Fibroblast of villous mesenchyme (primary cell): ENCODE data around the gene NMT1. TPM values are rescaled to one million over a fixed set of nuclear protein-coding genes. Genes with fewer than 3 reads are reported as not detected.

ENCODE experiments used
- DNase-seq: peaks from one replicate; pipeline ENCODE4 v3.0.0-alpha.2; 2010; ENCODE audit warnings: low read depth
- H3K4me3 ChIP-seq: 2 replicates; pipeline ENCODE4 v1.5.1; 2011; ENCODE audit warnings: low read depth, mild to moderate bottlenecking, low read length
- small RNA-seq: library from RNA; depleted of rRNA; stranded (forward); fragments of <200 nt; gene quantifications from one replicate; pipeline ENCODE3, GENCODE V24; 2012
- total RNA-seq: library from RNA; depleted of rRNA; stranded (reverse); fragments of >200 nt; gene quantifications from 2 replicates; pipeline ENCODE4 v1.2.3, GENCODE V29; 2012
- TF ChIP-seq, protein P1 (sequence below): IDR thresholded peaks from 2 replicates; pipeline ENCODE4 v1.5.1; 2012; ENCODE audit warnings: low read depth, mild to moderate bottlenecking, low read length; ENCODE audit not compliant: insufficient read depth

Gene NMT1
- total RNA-seq, 1 donor: 78.2 TPM

DNA sequence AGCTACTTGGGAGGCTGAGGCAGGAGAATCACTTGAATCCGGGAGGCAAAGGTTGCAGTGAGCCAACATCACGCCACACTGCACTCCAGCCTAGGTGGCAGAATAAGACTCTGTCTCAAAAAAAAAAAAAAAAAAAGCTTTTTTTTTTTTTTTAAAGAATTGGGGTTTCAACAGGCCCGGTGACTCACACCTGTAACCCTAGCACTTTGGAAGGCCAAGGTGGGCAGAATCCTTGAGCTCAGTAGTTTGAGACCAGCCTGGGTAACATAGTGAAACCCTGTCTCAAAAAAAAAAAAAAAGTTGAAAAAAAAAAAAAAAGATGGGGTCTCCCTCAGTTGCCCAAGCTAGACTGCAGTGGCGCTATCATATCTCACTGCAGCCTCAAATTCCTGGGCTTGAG, 93.9 kb downstream of the NMT1 start:
- TF ChIP-seq, protein P1, sequence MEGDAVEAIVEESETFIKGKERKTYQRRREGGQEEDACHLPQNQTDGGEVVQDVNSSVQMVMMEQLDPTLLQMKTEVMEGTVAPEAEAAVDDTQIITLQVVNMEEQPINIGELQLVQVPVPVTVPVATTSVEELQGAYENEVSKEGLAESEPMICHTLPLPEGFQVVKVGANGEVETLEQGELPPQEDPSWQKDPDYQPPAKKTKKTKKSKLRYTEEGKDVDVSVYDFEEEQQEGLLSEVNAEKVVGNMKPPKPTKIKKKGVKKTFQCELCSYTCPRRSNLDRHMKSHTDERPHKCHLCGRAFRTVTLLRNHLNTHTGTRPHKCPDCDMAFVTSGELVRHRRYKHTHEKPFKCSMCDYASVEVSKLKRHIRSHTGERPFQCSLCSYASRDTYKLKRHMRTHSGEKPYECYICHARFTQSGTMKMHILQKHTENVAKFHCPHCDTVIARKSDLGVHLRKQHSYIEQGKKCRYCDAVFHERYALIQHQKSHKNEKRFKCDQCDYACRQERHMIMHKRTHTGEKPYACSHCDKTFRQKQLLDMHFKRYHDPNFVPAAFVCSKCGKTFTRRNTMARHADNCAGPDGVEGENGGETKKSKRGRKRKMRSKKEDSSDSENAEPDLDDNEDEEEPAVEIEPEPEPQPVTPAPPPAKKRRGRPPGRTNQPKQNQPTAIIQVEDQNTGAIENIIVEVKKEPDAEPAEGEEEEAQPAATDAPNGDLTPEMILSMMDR: no peak
- no peak for DNase-seq
- no peak overlapping the region for H3K4me3 ChIP-seq

DNA sequence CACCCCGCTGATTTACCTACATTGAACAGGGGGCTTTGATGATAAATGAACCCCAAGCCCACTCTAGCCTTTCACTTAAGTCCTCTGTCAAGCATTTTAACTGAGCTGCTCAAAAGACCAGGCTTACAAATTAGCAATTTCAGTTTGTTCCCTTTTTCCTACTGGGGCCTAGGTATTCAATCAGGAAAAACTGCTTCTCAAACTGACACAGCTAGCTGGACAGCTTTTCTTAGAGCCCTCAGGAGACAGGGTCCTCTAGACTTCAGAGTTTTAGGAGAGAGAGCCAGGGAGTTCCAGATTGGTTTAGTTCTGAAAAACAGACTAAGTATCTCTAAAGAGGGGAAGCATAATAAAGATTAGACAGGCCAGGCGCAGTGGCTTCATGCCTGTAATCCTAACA, 94.4 kb downstream of the NMT1 start:
- no peak overlapping the region for H3K4me3 ChIP-seq
- DNase-seq: no peak
- TF ChIP-seq, protein P1: no peak

DNA sequence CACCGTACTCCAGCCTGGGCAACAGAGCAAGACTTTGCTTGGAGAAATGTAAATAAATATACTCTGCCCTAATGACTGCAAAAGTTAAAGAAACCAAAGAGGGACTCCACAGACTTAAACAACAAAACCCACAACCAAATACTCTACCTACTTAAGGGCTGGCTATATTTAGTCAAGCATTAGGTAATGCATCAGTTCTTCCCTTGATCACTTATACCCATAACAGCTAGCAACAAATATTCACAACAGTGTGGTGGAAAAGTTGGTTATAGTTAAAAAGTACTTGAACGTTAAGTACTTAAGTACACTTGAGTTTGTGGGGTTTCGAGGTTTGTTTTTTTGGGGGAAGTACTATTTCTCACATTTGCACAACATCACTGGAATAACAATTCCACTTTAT, 95.1 kb downstream of the NMT1 start:
- DNase-seq: no peak
- TF ChIP-seq, protein P1: no peak
- no peak overlapping the region for H3K4me3 ChIP-seq

Small RNA genes lying within 50 kb of the gene (small RNA-seq; reads per million reads assigned to genes)
- gene MIR6784: not detected
- not detected for gene RF00019

Other genes with a start within 250 kb of the NMT1 start
- 30.2 and 40.6 TPM in 2 replicates for gene GJC1, start 231.0 kb upstream of the NMT1 start, total RNA-seq
- not detected in 2 replicates for gene HIGD1B, start 213.4 kb upstream of the NMT1 start, total RNA-seq
- 75.6 and 83.8 TPM in 2 replicates for gene EFTUD2, start 161.9 kb upstream of the NMT1 start, total RNA-seq
- gene GFAP, start 145.8 kb upstream of the NMT1 start, total RNA-seq: 0.86 and 1.9 TPM in 2 replicates
- gene KIF18B, start 113.5 kb upstream of the NMT1 start, total RNA-seq: 3.9 and 5.2 TPM in 2 replicates
- gene C1QL1, start 93.0 kb upstream of the NMT1 start, total RNA-seq: 0.43 and 0.97 TPM in 2 replicates
- 46.7 and 52.2 TPM in 2 replicates for gene DCAKD, start 9.7 kb upstream of the NMT1 start, total RNA-seq
- 41.9 and 62.6 TPM in 2 replicates for gene PLCD3, start 71.2 kb downstream of the NMT1 start, total RNA-seq
- 6.1 and 6.9 TPM in 2 replicates for gene ACBD4, start 74.4 kb downstream of the NMT1 start, total RNA-seq
- 8.4 and 11.7 TPM in 2 replicates for gene HEXIM1, start 87.2 kb downstream of the NMT1 start, total RNA-seq
- gene HEXIM2, start 100.6 kb downstream of the NMT1 start, total RNA-seq: 6.1 and 6.9 TPM in 2 replicates
- 3.5 and 5.2 TPM in 2 replicates for gene FMNL1, start 160.6 kb downstream of the NMT1 start, total RNA-seq
- under 0.01 TPM in 1 of 2 replicates, not detected in the other for gene SPATA32, start 200.8 kb downstream of the NMT1 start, total RNA-seq